GM12873 (cell line): Measurements from ENCODE around the gene FIBP.
A peak's percentile ranks its signal among the peaks of the same experiment; 100 is the strongest.

Source experiments
- TF ChIP-seq, protein P1 (sequence below): IDR thresholded peaks from 2 replicates; pipeline ENCODE4 v1.5.1; 2012; ENCODE audit warnings: low read depth, mild to moderate bottlenecking, moderate library complexity, low read length, control low read depth; ENCODE audit not compliant: insufficient read depth; ENCODE audit errors: missing control alignments

The FIBP gene

GRCh38 chr11:65861533-65862183 lies 26.6 kb downstream of the FIBP start:
- TF ChIP-seq, protein P1, sequence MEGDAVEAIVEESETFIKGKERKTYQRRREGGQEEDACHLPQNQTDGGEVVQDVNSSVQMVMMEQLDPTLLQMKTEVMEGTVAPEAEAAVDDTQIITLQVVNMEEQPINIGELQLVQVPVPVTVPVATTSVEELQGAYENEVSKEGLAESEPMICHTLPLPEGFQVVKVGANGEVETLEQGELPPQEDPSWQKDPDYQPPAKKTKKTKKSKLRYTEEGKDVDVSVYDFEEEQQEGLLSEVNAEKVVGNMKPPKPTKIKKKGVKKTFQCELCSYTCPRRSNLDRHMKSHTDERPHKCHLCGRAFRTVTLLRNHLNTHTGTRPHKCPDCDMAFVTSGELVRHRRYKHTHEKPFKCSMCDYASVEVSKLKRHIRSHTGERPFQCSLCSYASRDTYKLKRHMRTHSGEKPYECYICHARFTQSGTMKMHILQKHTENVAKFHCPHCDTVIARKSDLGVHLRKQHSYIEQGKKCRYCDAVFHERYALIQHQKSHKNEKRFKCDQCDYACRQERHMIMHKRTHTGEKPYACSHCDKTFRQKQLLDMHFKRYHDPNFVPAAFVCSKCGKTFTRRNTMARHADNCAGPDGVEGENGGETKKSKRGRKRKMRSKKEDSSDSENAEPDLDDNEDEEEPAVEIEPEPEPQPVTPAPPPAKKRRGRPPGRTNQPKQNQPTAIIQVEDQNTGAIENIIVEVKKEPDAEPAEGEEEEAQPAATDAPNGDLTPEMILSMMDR = no peak

DNA sequence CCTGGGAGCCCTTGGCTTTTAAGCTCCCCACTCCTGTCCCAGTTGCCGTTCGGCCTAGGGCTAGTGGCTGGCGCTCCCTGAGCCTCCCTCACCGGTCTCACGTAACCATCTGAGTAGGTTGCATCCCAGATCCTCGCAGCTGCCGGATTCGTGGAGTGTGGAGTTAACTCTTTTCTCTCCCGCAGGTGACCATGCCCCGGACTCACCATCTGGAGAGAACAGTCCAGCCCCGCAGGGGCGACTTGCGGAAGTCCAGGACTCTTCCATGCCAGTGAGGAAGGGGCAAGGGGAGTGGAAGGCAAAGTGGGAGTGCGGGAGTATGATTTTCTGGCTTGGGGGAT lies 27.1 kb downstream of the FIBP start:
- TF ChIP-seq, protein P1 = no peak

DNA sequence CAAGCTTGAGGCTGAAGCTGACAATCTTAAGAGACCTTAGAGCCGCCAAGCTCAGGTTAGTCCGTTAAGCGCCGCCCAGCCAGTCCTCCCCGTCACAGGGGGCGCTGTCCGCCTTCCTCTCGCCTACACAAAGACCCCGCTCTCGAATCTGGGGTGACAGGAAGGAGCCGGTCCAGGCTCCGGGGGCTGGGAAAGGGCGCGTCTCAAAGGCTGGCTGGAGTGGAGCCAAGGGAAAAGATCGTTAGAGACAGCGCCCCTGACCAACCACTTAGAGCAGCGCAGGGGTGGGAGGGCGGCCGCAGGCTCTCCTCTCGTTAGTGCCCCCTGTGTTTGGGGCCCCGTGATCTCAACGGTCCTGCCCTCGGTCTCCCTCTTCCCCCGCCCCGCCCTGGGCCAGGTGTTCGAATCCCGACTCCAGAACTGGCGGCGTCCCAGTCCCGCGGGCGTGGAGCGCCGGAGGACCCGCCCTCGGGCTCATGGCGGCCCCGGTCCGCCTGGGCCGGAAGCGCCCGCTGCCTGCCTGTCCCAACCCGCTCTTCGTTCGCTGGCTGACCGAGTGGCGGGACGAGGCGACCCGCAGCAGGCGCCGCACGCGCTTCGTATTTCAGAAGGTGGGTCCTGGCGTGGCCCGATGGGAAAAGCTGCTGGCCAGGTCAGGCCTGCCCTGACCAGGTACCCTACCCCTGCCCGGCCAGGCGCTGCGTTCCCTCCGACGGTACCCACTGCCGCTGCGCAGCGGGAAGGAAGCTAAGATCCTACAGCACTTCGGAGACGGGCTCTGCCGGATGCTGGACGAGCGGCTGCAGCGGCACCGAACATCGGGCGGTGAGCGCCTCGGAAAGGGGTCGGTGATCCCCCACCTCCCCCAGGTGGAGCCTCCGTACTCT lies 27.8 kb downstream of the FIBP start, which contains the start of gene MUS81:
Gene MUS81 (plus strand): TSS at position 156 of the 887 bp plus-strand sequence. CDS start 321 bp downstream, at position 477.
- TF ChIP-seq, protein P1 = peak; percentile 87

DNA sequence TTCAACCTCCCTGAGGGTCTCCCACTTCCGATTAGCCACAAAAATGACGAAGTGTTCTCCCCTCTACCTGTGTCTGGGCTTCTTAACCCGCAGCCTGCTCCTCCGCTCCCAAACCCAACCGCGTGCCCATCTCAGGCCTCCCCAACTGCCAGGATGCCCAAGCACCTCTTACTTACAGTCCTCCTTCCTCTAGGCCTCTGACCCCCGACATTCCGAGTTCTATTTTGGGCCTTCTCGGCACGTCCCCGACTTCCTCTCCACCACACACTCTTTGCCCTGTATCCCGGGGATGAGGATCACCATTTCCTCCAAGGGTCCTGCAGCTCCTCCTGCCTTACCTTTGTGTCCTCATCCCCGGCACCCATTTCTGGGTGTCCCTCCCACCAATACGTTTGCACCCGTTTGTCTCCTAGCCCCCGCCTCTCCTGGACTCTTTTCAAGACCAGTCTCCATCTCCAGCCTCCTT lies 28.4 kb downstream of the FIBP start:
- TF ChIP-seq, protein P1 = no peak

- TF ChIP-seq, protein P1 = no peak
These were observed 29.0 kb downstream of the FIBP start for GRCh38 chr11:65859095-65859811.

DNA sequence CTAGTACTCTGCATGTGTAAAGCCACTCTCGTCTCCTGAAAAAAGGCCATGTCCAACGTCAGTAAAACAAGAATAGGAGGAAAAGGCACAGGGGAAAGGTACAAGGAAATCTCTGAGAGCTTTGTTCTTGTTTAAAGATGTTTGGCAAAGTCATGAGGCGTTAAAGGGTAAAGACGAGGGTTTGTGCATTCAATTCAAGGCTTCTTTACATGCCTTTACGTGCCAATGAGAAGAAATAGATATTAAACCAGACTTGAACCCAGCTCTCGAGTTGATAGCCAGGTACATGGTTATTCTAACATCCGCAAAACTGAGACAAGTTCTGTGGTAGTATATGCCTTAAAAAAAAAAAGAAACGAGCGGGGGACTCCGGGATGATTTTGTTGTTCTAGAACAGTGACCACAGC lies 29.6 kb downstream of the FIBP start:
- TF ChIP-seq, protein P1 = no peak
